Upper lobe of left lung (tissue), 6 donors: ENCODE data around the gene HBZ. TPM values are rescaled to one million over a fixed set of nuclear protein-coding genes. Genes with fewer than 3 reads are reported as not detected.
A peak's percentile ranks its signal among the peaks of the same experiment; 100 is the strongest.

ENCODE experiments used
- ATAC-seq, 2 donors: fragments of 200-7000 bp; cut with Tn5 transposase; one replicate each; pipeline ENCODE4 v1.9.1; 2022; ENCODE audit warnings: mild to moderate bottlenecking in 2 of 2, moderate library complexity in 2 of 2; ENCODE audit not compliant: low FRiP score in 2 of 2
- DNase-seq, 2 donors: peaks; one replicate each; pipeline ENCODE4 v3.0.0-alpha.2; 2019 to 2020
- H3K27ac ChIP-seq, 4 donors: fragments of 200-600 bp; sonication (generic); one replicate each; pipeline ENCODE4 v1.5.1; 2016 to 2019
- H3K27me3 ChIP-seq, 4 donors: fragments of 200-600 bp; sonication (generic); one replicate each; pipeline ENCODE4 v1.5.1; 2017 to 2019
- H3K36me3 ChIP-seq, 4 donors: fragments of 200-600 bp; sonication (generic); one replicate each; pipeline ENCODE4 v1.5.1; 2016 to 2019
- H3K4me1 ChIP-seq, 4 donors: fragments of 200-600 bp; sonication (generic); one replicate each; pipeline ENCODE4 v1.5.1; 2018 to 2019
- H3K4me3 ChIP-seq, 4 donors: fragments of 200-600 bp; sonication (generic); one replicate each; pipeline ENCODE4 v1.5.1; 2017 to 2019; ENCODE audit warnings: mild to moderate bottlenecking in 2 of 4, moderate library complexity in 1 of 4
- H3K9me3 ChIP-seq, 4 donors: fragments of 200-600 bp; sonication (generic); one replicate each; pipeline ENCODE4 v1.5.1; 2018 to 2019
- EP300 ChIP-seq, 4 donors: sonication (generic); formaldehyde crosslinking; IDR thresholded peaks; one replicate each; pipeline ENCODE4 v1.5.1; 2017; ENCODE audit warnings: antibody characterized with exemption in 4 of 4, control low read depth in 2 of 4
- POLR2A ChIP-seq, 4 donors: fragments of 450-650 bp; IDR thresholded peaks; one replicate each; pipeline ENCODE4 v1.5.1; 2016 to 2017; ENCODE audit warnings: antibody characterized with exemption in 4 of 4, mild to moderate bottlenecking in 2 of 4
- POLR2AphosphoS5 ChIP-seq, 2 donors: sonication (generic); formaldehyde crosslinking; IDR thresholded peaks; one replicate each; pipeline ENCODE4 v1.5.1; 2017; ENCODE audit warnings: antibody characterized with exemption in 2 of 2
- WGBS, 2 donors: methylation state at CpG; one replicate each; pipeline ENCODE4 v1.1.5; 2017 to 2018; 5-methylcytosine and 5-hydroxymethylcytosine counted together
- total RNA-seq, 6 donors: library from RNA; depleted of rRNA in 4 of 6; stranded (reverse); fragments of >200 nt in 4 of 6; gene quantifications; one replicate each; pipeline versions ENCODE4 v1.1.0 to v1.2.1, GENCODE V29; 2016 to 2021
- TF ChIP-seq, protein P1 (sequence below), 6 experiments: fragments of 450-650 bp in 4 of 6; fragments of 200-600 bp in 2 of 6; sonication (generic) in 2 of 6; IDR thresholded peaks; one replicate each; pipeline ENCODE4 v1.5.1; 2016 to 2019; ENCODE audit warnings: antibody characterized with exemption in 6 of 6
- donor health status: DM: no; HTN: no; CAD: no; lungs with moderate emphysema.
- donor health status: DM: no; HTN: yes; CAD: no; lungs with severe emphysema.

The HBZ gene
- total RNA-seq = 1 to 10 TPM in 2 of 6 donors, not detected in 4; 1.1 to 1.2 TPM

GRCh38 chr16:152141-153128 lies at the start of gene HBZ:
HBZ (plus strand) TSS chr16:152644; CDS start chr16:152910, 266 bp downstream.
- H3K4me1 ChIP-seq = peaks cover 8 to 11% (median 10%) of the 10 kb centered on the region in 4 donors
- H3K27me3 ChIP-seq = peaks cover 0 to 6% (median 4%) of the 10 kb centered on the region in 4 donors
- H3K9me3 ChIP-seq = no peaks in the 10 kb centered on the region
- no peak for TF ChIP-seq POLR2AphosphoS5 (IDR thresholded peaks at IDR 0.05)
- no peak for TF ChIP-seq POLR2A (IDR thresholded peaks at IDR 0.05)
- TF ChIP-seq, protein P1, sequence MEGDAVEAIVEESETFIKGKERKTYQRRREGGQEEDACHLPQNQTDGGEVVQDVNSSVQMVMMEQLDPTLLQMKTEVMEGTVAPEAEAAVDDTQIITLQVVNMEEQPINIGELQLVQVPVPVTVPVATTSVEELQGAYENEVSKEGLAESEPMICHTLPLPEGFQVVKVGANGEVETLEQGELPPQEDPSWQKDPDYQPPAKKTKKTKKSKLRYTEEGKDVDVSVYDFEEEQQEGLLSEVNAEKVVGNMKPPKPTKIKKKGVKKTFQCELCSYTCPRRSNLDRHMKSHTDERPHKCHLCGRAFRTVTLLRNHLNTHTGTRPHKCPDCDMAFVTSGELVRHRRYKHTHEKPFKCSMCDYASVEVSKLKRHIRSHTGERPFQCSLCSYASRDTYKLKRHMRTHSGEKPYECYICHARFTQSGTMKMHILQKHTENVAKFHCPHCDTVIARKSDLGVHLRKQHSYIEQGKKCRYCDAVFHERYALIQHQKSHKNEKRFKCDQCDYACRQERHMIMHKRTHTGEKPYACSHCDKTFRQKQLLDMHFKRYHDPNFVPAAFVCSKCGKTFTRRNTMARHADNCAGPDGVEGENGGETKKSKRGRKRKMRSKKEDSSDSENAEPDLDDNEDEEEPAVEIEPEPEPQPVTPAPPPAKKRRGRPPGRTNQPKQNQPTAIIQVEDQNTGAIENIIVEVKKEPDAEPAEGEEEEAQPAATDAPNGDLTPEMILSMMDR (IDR thresholded peaks at IDR 0.05) = no peak
- TF ChIP-seq EP300 (IDR thresholded peaks at IDR 0.05) = no peak
- ATAC-seq = peak in 1 of 2 donors; percentile 25
- peak within 1 kb of the TSS in 1 of 4 donors; percentile 39 for H3K27ac ChIP-seq
- DNase-seq = no peak
- WGBS, 2 donors = 81 to 85% methylated on average over 14 to 17 of the region's 17 CpGs
- H3K36me3 ChIP-seq = no peaks in the 10 kb centered on the region
- H3K4me3 ChIP-seq = no peak within 1 kb of the TSS

DNA sequence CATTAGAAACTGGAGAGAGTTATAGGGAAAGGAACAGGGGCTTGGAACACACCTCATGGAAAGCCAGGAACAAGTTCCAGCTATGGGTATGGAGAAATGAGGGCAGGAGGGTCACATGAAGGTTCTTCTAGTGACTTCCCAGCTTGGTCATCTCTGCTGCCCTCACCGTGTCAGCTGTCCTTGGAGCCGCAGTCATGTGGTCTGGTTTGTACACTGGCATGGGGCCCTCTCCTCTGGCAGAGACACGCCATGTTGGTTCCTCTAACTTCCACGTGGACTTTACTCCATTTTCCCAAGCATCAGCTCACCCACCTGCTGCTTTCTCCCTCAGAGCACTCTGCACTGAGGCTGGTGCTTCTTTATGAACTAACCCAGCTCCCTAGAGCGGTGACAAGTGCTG lies 48.1 kb upstream of the HBZ start:
- no peak overlapping the region for H3K27ac ChIP-seq

DNA sequence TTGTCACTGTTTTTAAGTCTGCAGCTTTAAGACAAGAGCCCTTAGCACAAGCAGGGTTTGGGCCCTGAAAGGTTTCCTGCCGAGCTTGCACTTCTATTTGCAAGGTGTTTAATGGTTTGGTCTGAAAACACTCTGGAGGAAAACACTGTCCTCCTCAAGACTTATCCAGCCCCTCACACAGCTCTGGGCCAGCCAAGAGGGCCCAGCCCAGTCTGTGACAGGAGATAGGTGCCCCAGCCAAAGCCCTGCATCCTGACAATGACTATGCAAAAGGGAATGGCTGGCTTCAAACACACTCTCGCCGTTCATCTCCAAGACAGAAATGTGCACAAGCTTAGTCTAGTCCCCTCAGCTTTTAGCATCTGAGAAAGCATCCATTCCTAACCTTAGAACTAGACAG lies 47.5 kb upstream of the HBZ start:
- Histone ChIP-seq H3K36me3 (peaks cover 6 to 35% (median 16%) of the 10 kb centered on the region in 4 donors), H3K27me3 (no peaks in the 10 kb centered on the region), H3K9me3 (no peaks in the 10 kb centered on the region), H3K4me3 (no peak overlapping the region), H3K27ac (no peak overlapping the region), H3K4me1 (peaks cover 0 to 18% (median 8%) of the 10 kb centered on the region in 4 donors)
- ATAC-seq (no peak), DNase-seq (no peak)
- WGBS, 2 donors = 68 to 75% methylated on average over 3 of the region's 3 CpGs
- TF ChIP-seq, protein P1 (IDR thresholded peaks at IDR 0.05) = no peak
- TF ChIP-seq POLR2AphosphoS5 (IDR thresholded peaks at IDR 0.05) = no peak
- no peak for TF ChIP-seq EP300 (IDR thresholded peaks at IDR 0.05)
- TF ChIP-seq POLR2A (IDR thresholded peaks at IDR 0.05) = no peak

More for the DNA sequence above, 48.1 kb upstream of the HBZ start:
- 86 to 94% methylated on average over 4 to 5 of the region's 5 CpGs for WGBS, 2 donors
- TF ChIP-seq POLR2AphosphoS5 (IDR thresholded peaks at IDR 0.05) (no peak), EP300 (IDR thresholded peaks at IDR 0.05) (no peak), POLR2A (IDR thresholded peaks at IDR 0.05) (no peak)
- TF ChIP-seq, protein P1 (IDR thresholded peaks at IDR 0.05) = no peak
- Histone ChIP-seq H3K36me3 (peaks cover 4 to 30% (median 11%) of the 10 kb centered on the region in 4 donors), H3K4me3 (no peak overlapping the region), H3K27me3 (no peaks in the 10 kb centered on the region), H3K4me1 (peaks cover 0 to 18% (median 8%) of the 10 kb centered on the region in 4 donors), H3K9me3 (no peaks in the 10 kb centered on the region)
- no peak for DNase-seq
- no peak for ATAC-seq

DNA sequence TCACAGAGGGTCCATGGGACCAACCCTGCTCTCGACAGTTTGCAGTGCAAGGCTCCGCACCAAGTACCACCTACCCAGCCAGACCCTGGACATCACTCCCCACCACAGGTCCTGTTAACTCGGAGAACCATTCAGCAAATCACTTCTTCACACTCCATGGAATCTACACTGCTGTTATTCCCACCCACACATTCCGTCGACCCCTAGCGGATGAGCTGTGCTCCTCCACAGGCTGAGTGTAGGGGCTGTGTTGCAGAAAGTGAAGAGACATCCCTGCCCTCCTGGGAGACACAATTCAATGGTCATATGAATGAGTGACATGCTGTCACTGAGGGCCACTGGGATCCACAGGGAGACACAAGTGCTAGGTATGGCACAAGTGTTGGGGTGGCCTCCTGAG lies 46.9 kb upstream of the HBZ start:
- H3K36me3 ChIP-seq = peaks cover 6 to 40% (median 22%) of the 10 kb centered on the region in 4 donors
- DNase-seq = no peak
- no peak overlapping the region for H3K27ac ChIP-seq
- no peak overlapping the region for H3K4me3 ChIP-seq
- ATAC-seq = no peak
- no peaks in the 10 kb centered on the region for H3K27me3 ChIP-seq
- H3K9me3 ChIP-seq = no peaks in the 10 kb centered on the region
- TF ChIP-seq, protein P1 (IDR thresholded peaks at IDR 0.05) = no peak
- no peak for TF ChIP-seq POLR2A (IDR thresholded peaks at IDR 0.05)
- no peak for TF ChIP-seq EP300 (IDR thresholded peaks at IDR 0.05)
- TF ChIP-seq POLR2AphosphoS5 (IDR thresholded peaks at IDR 0.05) = no peak
- WGBS, 2 donors = 91 to 95% methylated on average over 6 of the region's 6 CpGs
- H3K4me1 ChIP-seq = peaks cover 0 to 18% (median 8%) of the 10 kb centered on the region in 4 donors
